ENCODE data around the gene EYS.

EYS gene

DNA sequence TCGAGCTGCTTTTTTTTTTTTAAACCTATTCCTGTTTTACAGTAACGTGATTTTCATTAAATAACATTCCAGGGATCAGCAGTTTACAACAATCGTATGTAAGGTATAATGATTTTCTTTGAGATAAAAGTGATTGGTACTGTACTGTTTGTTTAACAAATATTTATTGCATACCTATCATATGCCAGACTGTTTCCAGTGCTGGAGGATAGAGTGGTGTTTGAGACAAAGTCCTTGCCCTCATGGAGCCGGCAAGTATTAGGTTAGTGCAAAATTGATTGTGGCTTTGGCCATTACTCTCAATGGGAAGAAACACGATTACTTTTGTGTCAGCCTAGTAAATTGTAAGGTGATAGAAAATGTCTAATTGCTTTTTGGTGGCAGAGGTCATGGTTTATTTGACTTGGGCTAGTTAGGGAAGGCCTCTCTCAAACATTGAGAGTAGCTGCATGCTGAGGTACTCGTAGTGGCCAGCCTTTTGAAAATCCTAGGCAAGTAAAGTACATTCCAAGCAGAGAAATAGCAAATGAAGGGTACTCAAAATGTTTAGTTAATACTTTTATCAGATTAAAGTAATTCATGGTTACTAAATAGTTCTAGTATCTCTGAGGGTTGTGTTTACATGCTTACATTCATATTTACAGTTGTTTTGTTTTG is 2035.8 kb downstream of the EYS start:
- no peak for DNase-seq (ENCODE audit: low read depth)
